ENCODE results near the gene KATNB1.

- TF ChIP-seq CTCF (IDR thresholded peaks at IDR 0.05; ENCODE audit: low read depth, low read length, poor library complexity, severe bottlenecking) (no peak), EZH2phosphoT487 (IDR thresholded peaks at IDR 0.05; ENCODE audit: borderline replicate concordance, low read length) (no peak)
Measured at GRCh38 chr16:57799600-57800199, 64.1 kb downstream of the KATNB1 start.
